ENCODE measurements around the gene HOXD11. TPM values are rescaled to one million over a fixed set of nuclear protein-coding genes. Genes with fewer than 3 reads are reported as not detected.

HOXD11 gene
- total and polyA plus RNA-seq, 2 of the 13 experiments (the other 11 are each of a cell fraction or from before 2014, with no cell fraction given), result not detected

- TF ChIP-seq FOXM1 (CRISPR knock-in tag; IDR thresholded peaks at IDR 0.05) (no peak), ZNF720 (CRISPR knock-in tag; IDR thresholded peaks at IDR 0.05) (no peak), HNRNPLL (IDR thresholded peaks at IDR 0.05; ENCODE audit: low read depth, low read length, poor library complexity, severe bottlenecking) (no peak), TEAD2 (CRISPR knock-in tag; IDR thresholded peaks at IDR 0.05) (no peak), SMARCE1 (IDR thresholded peaks at IDR 0.05; ENCODE audit: borderline replicate concordance) (no peak), RARG (CRISPR knock-in tag; IDR thresholded peaks at IDR 0.05; ENCODE audit: low read depth) (no peak), GABPA (IDR thresholded peaks at IDR 0.05; ENCODE audit: low read depth, low read length) (no peak), GABPA (CRISPR knock-in tag; IDR thresholded peaks at IDR 0.05; ENCODE audit: low read depth) (no peak)
- BruUV-seq (replicated peaks), result no TSS peak
- DNase-seq (ENCODE audit: low spot score) (no peak), FAIRE-seq (no peak), ATAC-seq (no peak)
- intact Hi-C loops (cut with micrococcal nuclease; ENCODE audit: unreplicated experiment) (no loop called here), in situ Hi-C loops (cut with HindIII; ENCODE audit: extremely low pct_ligation_motif_present, low pct_unique_long_range_greater_than_20kb) (no loop called here)
- POLR2A ChIA-PET, result no interaction called here
- Histone ChIP-seq H3K27ac (ENCODE audit: extremely low read length, insufficient read depth, low read length) (no peak overlapping the region), H3K4me3 (replicated peaks in 1 of 3; ENCODE audit: insufficient read depth in 1 of 3, low read depth in 2 of 3, low read length in 3 of 3) (no peak overlapping the region), H3K9ac (ENCODE audit: insufficient read depth, low read depth, low read length) (no peak overlapping the region), H2AFZ (ENCODE audit: low read length) (no peak overlapping the region), H4K20me1 (ENCODE audit: insufficient read depth, low read length) (no peaks in the 10 kb centered on the region), H3K4me1 (ENCODE audit: insufficient read depth, low read length) (no peaks in the 10 kb centered on the region), H3K9me3 (ENCODE audit: low read length) (no peaks in the 10 kb centered on the region), H3K79me2 (ENCODE audit: insufficient read depth, low read length) (no peaks in the 10 kb centered on the region), H3K27me3 (ENCODE audit: control insufficient read depth in 1 of 2, insufficient read depth in 2 of 2, low read length in 2 of 2) (peaks cover 0 to 73% of the 10 kb centered on the region in 2 experiments; a peak in 4 of 5 replicates), H3K36me3 (replicated peaks in 1 of 2; ENCODE audit: control insufficient read depth in 1 of 2, insufficient read depth in 2 of 2, low read length in 2 of 2) (no peaks in the 10 kb centered on the region), H3K4me2 (ENCODE audit: low read depth, low read length) (no peak overlapping the region)
- CTCF ChIA-PET (ENCODE audit: low intra/inter-chr PET ratio, low total read pairs), result no interaction called here
- whole genome bisulfite sequencing (ENCODE audit: low lambda C conversion rate), result 34% methylated on average over 25 of the region's 25 CpGs
These were observed 28.4 kb upstream of the HOXD11 start for GRCh38 chr2:176078541-176079284.

GRCh38 chr2:176079285-176079830 is 27.7 kb upstream of the HOXD11 start:
- CTCF ChIA-PET (ENCODE audit: low intra/inter-chr PET ratio, low total read pairs), result no interaction called here
- WGBS (ENCODE audit: low lambda C conversion rate), result 59% methylated on average over 30 of the region's 30 CpGs
- peak; percentile 18; the same call in 2 of the 3 replicates for ATAC-seq
- Histone ChIP-seq H2AFZ (ENCODE audit: low read length) (no peak overlapping the region), H3K9me3 (ENCODE audit: low read length) (no peaks in the 10 kb centered on the region), H3K79me2 (ENCODE audit: insufficient read depth, low read length) (no peaks in the 10 kb centered on the region), H4K20me1 (ENCODE audit: insufficient read depth, low read length) (no peaks in the 10 kb centered on the region), H3K4me3 (replicated peaks in 1 of 3; ENCODE audit: insufficient read depth in 1 of 3, low read depth in 2 of 3, low read length in 3 of 3) (no peak overlapping the region), H3K27ac (ENCODE audit: extremely low read length, insufficient read depth, low read length) (no peak overlapping the region), H3K4me1 (ENCODE audit: insufficient read depth, low read length) (no peaks in the 10 kb centered on the region), H3K27me3 (ENCODE audit: control insufficient read depth in 1 of 2, insufficient read depth in 2 of 2, low read length in 2 of 2) (peaks cover 0 to 74% of the 10 kb centered on the region in 2 experiments; a peak in 4 of 5 replicates), H3K9ac (ENCODE audit: insufficient read depth, low read depth, low read length) (no peak overlapping the region), H3K36me3 (replicated peaks in 1 of 2; ENCODE audit: control insufficient read depth in 1 of 2, insufficient read depth in 2 of 2, low read length in 2 of 2) (no peaks in the 10 kb centered on the region), H3K4me2 (ENCODE audit: low read depth, low read length) (no peak overlapping the region)
- in situ Hi-C loops (cut with HindIII; ENCODE audit: extremely low pct_ligation_motif_present, low pct_unique_long_range_greater_than_20kb) (no loop called here), intact Hi-C loops (cut with micrococcal nuclease; ENCODE audit: unreplicated experiment) (no loop called here)
- FAIRE-seq, result no peak
- no peak for DNase-seq (ENCODE audit: low spot score)
- POLR2A ChIA-PET, result no interaction called here
- no TSS peak for BruUV-seq (replicated peaks)
- TF ChIP-seq NPAS2 (CRISPR knock-in tag; IDR thresholded peaks at IDR 0.05; ENCODE audit: borderline replicate concordance) (no peak), ZNF547 (CRISPR knock-in tag; IDR thresholded peaks at IDR 0.05) (no peak), HNF4G (IDR thresholded peaks at IDR 0.05; ENCODE audit: borderline replicate concordance, low read depth, low read length) (no peak), HNF4G (CRISPR knock-in tag; IDR thresholded peaks at IDR 0.05; ENCODE audit: borderline replicate concordance, low read depth) (no peak), ZNF766 (CRISPR knock-in tag; IDR thresholded peaks at IDR 0.05; ENCODE audit: borderline replicate concordance) (no peak)
